Peyer's patch (tissue), 4 donors: ENCODE results near the gene JAZF1.

ENCODE experiments used
- POLR2A ChIP-seq, 2 donors: fragments of 450-650 bp; IDR thresholded peaks; one replicate each; pipeline ENCODE4 v1.5.1; 2017; ENCODE audit warnings: antibody characterized with exemption in 2 of 2, mild to moderate bottlenecking in 2 of 2, moderate library complexity in 2 of 2
- TF ChIP-seq, protein P1 (sequence below), 6 experiments: fragments of 450-650 bp in 4 of 6; fragments of 200-600 bp in 2 of 6; sonication (generic) in 1 of 6; IDR thresholded peaks; one replicate each; pipeline ENCODE4 v1.5.1; 2017 to 2019; ENCODE audit warnings: antibody characterized with exemption in 6 of 6, mild to moderate bottlenecking in 3 of 6, moderate library complexity in 1 of 6

DNA sequence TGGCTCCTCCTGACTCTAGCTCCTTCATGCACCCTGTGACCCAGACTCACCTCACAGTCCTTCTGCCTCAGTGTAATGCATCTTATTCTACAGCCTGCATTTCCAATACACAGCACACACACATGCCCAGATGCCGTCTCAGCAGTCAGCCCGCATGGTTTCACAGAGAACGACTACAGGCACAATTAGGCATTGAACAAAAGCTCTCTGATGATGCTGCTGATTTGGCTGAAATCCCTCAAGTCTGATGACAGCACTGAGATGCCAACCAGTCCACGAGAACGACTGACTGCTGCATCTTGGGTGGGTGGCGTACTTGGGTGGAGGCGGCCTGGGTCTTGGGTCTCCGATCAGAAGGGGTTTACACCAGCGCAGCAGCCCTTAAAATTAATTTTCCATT, 240.3 kb downstream of the JAZF1 start:
- TF ChIP-seq, protein P1, sequence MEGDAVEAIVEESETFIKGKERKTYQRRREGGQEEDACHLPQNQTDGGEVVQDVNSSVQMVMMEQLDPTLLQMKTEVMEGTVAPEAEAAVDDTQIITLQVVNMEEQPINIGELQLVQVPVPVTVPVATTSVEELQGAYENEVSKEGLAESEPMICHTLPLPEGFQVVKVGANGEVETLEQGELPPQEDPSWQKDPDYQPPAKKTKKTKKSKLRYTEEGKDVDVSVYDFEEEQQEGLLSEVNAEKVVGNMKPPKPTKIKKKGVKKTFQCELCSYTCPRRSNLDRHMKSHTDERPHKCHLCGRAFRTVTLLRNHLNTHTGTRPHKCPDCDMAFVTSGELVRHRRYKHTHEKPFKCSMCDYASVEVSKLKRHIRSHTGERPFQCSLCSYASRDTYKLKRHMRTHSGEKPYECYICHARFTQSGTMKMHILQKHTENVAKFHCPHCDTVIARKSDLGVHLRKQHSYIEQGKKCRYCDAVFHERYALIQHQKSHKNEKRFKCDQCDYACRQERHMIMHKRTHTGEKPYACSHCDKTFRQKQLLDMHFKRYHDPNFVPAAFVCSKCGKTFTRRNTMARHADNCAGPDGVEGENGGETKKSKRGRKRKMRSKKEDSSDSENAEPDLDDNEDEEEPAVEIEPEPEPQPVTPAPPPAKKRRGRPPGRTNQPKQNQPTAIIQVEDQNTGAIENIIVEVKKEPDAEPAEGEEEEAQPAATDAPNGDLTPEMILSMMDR (IDR thresholded peaks at IDR 0.05), result no peak
- TF ChIP-seq POLR2A (IDR thresholded peaks at IDR 0.05), result no peak
